SU-DHL-6 (cell line): Measurements from ENCODE around the gene BIRC2.

Source experiments
- H2AFZ ChIP-seq: fragments of 200-600 bp; sonication (generic); 2 replicates; pipeline ENCODE4 v1.6.1; 2014; ENCODE audit warnings: low read depth, mild to moderate bottlenecking, moderate library complexity, mixed read lengths, antibody characterized with exemption, low read length; ENCODE audit not compliant: severe bottlenecking
- H3F3A ChIP-seq: fragments of 200-600 bp; shearing (Covaris generic); 2 replicates; pipeline ENCODE4 v1.6.0; 2016; ENCODE audit warnings: antibody characterized with exemption, mild to moderate bottlenecking; ENCODE audit not compliant: insufficient read depth
- H3K27ac ChIP-seq: fragments of 200-600 bp; sonication (generic); 2 replicates; pipeline ENCODE4 v1.5.1; 2016; ENCODE audit warnings: low read depth, mild to moderate bottlenecking, low read length, moderate library complexity, mixed read lengths
- H3K27me3 ChIP-seq: fragments of 200-600 bp; sonication (generic), shearing (Covaris generic); 2 replicates; pipeline ENCODE4 v1.6.0; 2014; ENCODE audit warnings: mild to moderate bottlenecking, low read length
- H3K36me3 ChIP-seq: fragments of 200-600 bp; sonication (generic); 2 replicates; pipeline ENCODE4 v1.6.1; 2014; ENCODE audit warnings: mild to moderate bottlenecking, low read length, mixed read lengths
- H3K4me2 ChIP-seq: fragments of 300-600, 200-600 bp; shearing (Covaris generic), sonication (generic); 2 replicates; pipeline ENCODE4 v1.6.0; 2014; ENCODE audit warnings: low read length, low read depth, mild to moderate bottlenecking; ENCODE audit not compliant: poor library complexity, severe bottlenecking
- H3K4me3 ChIP-seq: fragments of 200-600 bp; sonication (generic); 2 replicates; pipeline ENCODE4 v1.5.1; 2014; ENCODE audit warnings: antibody characterized with exemption, low read length, mild to moderate bottlenecking, mixed read lengths; ENCODE audit not compliant: insufficient read depth, poor library complexity, severe bottlenecking
- H3K79me2 ChIP-seq: fragments of 200-600 bp; sonication (generic); 2 replicates; pipeline ENCODE4 v1.6.1; 2014; ENCODE audit warnings: mild to moderate bottlenecking, low read length, moderate library complexity; ENCODE audit not compliant: insufficient read depth
- H3K9ac ChIP-seq: fragments of 200-600 bp; sonication (generic); 2 replicates; pipeline ENCODE4 v1.7.0; 2014; ENCODE audit warnings: mild to moderate bottlenecking, low read length
- H3K9me2 ChIP-seq: fragments of 200-600 bp; sonication (generic); replicated peaks from 2 replicates; pipeline ENCODE4 v1.6.1; 2014; ENCODE audit warnings: low read length; ENCODE audit not compliant: insufficient read depth
- H3K9me3 ChIP-seq: fragments of 200-600 bp; sonication (generic); 2 replicates; pipeline ENCODE4 v1.6.1; 2014; ENCODE audit warnings: low read length, mixed read lengths; ENCODE audit not compliant: insufficient read depth
- H4K20me1 ChIP-seq: fragments of 200-600 bp; sonication (generic); 2 replicates; pipeline ENCODE4 v1.6.1; 2014; ENCODE audit warnings: low read depth, mild to moderate bottlenecking, antibody characterized with exemption, low read length, moderate library complexity, mixed read lengths
- EZH2phosphoT487 ChIP-seq: fragments of 200-600 bp; sonication (generic), shearing (Covaris generic); conservative IDR thresholded peaks from 2 replicates; pipeline ENCODE4 v1.6.1; 2018; ENCODE audit warnings: mild to moderate bottlenecking, antibody characterized with exemption, low read length, moderate library complexity, mixed read lengths
- TF ChIP-seq, protein P1 (sequence below): fragments of 200-600 bp; sonication (generic); IDR thresholded peaks from one replicate; pipeline ENCODE4 v1.5.1; 2017; ENCODE audit warnings: antibody characterized with exemption, mild to moderate bottlenecking, low read length, moderate library complexity; ENCODE audit not compliant: insufficient read depth, poor library complexity, severe bottlenecking

BIRC2 gene

DNA sequence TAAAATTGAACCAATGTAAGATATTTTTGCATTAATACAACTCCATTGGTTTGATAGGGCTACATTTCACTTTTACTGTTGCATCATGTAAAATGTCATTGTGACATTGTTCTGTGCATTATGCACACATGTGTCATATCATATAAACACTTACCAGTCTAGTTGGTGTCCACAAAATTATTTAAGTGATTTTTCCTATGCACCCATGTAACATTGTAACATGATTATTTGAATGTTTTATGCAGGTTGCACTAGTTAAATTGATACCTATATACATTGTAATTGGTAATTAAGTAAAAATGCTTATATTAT lies 39.3 kb upstream of the BIRC2 start:
- peaks cover 3% of the 10 kb centered on the region; the same call in 1 of the 2 replicates for H3K9me3 ChIP-seq
- no peak overlapping the region for H2AFZ ChIP-seq
- no peak for TF ChIP-seq EZH2phosphoT487
- TF ChIP-seq, protein P1, sequence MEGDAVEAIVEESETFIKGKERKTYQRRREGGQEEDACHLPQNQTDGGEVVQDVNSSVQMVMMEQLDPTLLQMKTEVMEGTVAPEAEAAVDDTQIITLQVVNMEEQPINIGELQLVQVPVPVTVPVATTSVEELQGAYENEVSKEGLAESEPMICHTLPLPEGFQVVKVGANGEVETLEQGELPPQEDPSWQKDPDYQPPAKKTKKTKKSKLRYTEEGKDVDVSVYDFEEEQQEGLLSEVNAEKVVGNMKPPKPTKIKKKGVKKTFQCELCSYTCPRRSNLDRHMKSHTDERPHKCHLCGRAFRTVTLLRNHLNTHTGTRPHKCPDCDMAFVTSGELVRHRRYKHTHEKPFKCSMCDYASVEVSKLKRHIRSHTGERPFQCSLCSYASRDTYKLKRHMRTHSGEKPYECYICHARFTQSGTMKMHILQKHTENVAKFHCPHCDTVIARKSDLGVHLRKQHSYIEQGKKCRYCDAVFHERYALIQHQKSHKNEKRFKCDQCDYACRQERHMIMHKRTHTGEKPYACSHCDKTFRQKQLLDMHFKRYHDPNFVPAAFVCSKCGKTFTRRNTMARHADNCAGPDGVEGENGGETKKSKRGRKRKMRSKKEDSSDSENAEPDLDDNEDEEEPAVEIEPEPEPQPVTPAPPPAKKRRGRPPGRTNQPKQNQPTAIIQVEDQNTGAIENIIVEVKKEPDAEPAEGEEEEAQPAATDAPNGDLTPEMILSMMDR, result no peak
- H3F3A ChIP-seq, result peaks cover 23% of the 10 kb centered on the region
- H3K27ac ChIP-seq, result peak overlapping the region; percentile 95
- no peaks in the 10 kb centered on the region for H3K9me2 ChIP-seq
- peak overlapping the region; percentile 73 for H3K4me2 ChIP-seq
- no peaks in the 10 kb centered on the region for H3K79me2 ChIP-seq
- H3K36me3 ChIP-seq, result no peaks in the 10 kb centered on the region
- H3K27me3 ChIP-seq, result no peaks in the 10 kb centered on the region
- H3K9ac ChIP-seq, result 0 out of 2 replicates have a peak overlapping the region, but pooled peaks have one; percentile 55
- H3K4me3 ChIP-seq, result no peak overlapping the region
- H4K20me1 ChIP-seq, result no peaks in the 10 kb centered on the region

DNA sequence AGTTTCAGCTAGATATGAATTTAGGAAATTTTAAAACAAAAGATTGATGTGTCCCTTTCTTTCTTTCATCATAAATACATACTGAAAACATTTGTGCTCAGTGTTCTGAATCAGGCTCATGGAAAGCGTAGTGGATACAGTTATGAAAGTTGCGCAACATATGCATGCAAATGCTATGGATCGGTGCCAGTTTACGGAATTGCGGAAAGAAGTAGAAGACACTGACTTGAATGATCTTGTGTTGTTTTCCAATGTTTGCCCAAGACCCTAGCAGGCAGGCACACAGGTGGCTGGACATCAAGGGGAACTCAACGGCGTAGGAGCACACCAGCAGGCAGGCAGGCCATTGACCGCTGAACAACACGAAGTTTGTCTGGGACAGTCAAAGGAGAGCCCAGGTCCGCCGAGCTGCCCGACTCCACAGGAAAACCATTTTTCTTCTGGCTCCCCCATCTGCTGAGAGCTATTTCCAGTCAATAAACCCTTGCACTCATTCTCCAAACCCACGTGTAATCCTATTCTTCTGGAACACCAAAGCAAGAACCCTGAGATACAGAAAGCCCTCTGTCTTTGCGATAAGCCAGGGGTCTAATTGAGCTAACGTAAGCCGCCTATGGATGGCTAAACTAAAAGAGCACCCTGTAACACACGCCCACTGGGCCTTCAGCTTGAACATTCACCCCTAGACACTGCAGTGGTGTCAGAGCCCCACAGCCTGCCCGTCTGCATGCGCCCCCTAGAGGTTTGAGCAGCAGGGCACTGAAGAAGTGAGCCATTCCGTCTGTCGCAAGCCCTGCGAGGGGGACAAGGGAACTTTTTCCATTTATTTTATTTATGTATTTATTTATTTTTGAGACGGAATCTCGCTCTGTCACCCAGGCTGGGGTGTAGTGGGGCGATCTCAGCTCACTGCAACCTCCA lies 37.1 kb upstream of the BIRC2 start:
- no peaks in the 10 kb centered on the region for H3K36me3 ChIP-seq
- H2AFZ ChIP-seq, result no peak overlapping the region
- no peaks in the 10 kb centered on the region for H3K79me2 ChIP-seq
- H3F3A ChIP-seq, result peaks cover 32% of the 10 kb centered on the region
- H3K9ac ChIP-seq, result no peak overlapping the region
- H3K9me3 ChIP-seq, result no peaks in the 10 kb centered on the region
- H4K20me1 ChIP-seq, result no peaks in the 10 kb centered on the region
- no peaks in the 10 kb centered on the region for H3K9me2 ChIP-seq
- H3K4me3 ChIP-seq, result no peak overlapping the region
- H3K4me2 ChIP-seq, result no peak overlapping the region
- no peak overlapping the region for H3K27ac ChIP-seq
- no peaks in the 10 kb centered on the region for H3K27me3 ChIP-seq
- TF ChIP-seq, protein P1, result peak; percentile 38
- no peak for TF ChIP-seq EZH2phosphoT487

DNA sequence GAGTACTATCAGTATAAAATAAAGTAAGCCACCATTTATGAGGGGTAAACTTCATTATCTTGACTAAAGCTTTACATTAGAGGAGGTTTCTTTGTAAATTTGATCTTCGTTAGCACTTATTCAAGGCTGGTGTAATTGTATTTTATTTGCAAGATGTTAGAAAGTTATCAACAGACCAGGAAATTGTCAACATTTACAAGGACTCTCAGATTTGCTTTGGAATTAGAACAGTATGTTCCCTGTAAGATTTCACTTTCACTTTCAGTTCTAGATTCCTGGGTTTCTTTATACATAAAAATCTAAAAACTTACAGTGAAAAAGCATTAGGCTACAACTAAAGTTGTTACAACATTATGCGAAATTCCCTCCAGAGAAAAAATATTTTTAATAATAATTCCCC lies 34.3 kb upstream of the BIRC2 start:
- Histone ChIP-seq H3K9ac (no peak overlapping the region), H3K9me2 (no peaks in the 10 kb centered on the region), H3K27me3 (no peaks in the 10 kb centered on the region), H3K36me3 (no peaks in the 10 kb centered on the region), H3K9me3 (no peaks in the 10 kb centered on the region), H3F3A (peaks cover 38% of the 10 kb centered on the region), H3K79me2 (peaks cover 2% of the 10 kb centered on the region), H3K4me3 (no peak overlapping the region), H4K20me1 (no peaks in the 10 kb centered on the region), H3K27ac (peak overlapping the region; percentile 30; the same call in 1 of the 2 replicates), H2AFZ (no peak overlapping the region), H3K4me2 (peak overlapping the region; percentile 52)
- TF ChIP-seq, protein P1, result no peak
- TF ChIP-seq EZH2phosphoT487, result no peak
